SU-DHL-6 (cell line): ENCODE measurements around the gene PLAAT3.
"Not testable (repeated sequence)": the region's sequence is repeated elsewhere in the genome, so short reads cannot be mapped to it uniquely, and the experiment has no call there.

Experiments
- CTCF ChIP-seq: fragments of 200-600 bp; sonication (generic); IDR thresholded peaks from one replicate; pipeline ENCODE4 v1.5.1; 2017; ENCODE audit warnings: antibody characterized with exemption, mild to moderate bottlenecking, low read length, moderate library complexity; ENCODE audit not compliant: insufficient read depth, poor library complexity, severe bottlenecking
- EZH2phosphoT487 ChIP-seq: fragments of 200-600 bp; sonication (generic), shearing (Covaris generic); conservative IDR thresholded peaks from 2 replicates; pipeline ENCODE4 v1.6.1; 2018; ENCODE audit warnings: mild to moderate bottlenecking, antibody characterized with exemption, low read length, moderate library complexity, mixed read lengths

- TF ChIP-seq CTCF, EZH2phosphoT487: not testable (repeated sequence)
Observed at GRCh38 chr11:63550156-63550700, 64.0 kb downstream of the PLAAT3 start.
